ENCODE results near the gene RTP5.

Gene RTP5

GRCh38 chr2:241842620-241843211 is 26.8 kb upstream of the RTP5 start:
- no peak overlapping the region for H3K4me2 ChIP-seq (ENCODE audit: low read depth, low read length, poor library complexity, severe bottlenecking)
- TF ChIP-seq CTCF (conservative IDR thresholded peaks at IDR 0.05; ENCODE audit: low read length) (no peak), EZH2phosphoT487 (IDR thresholded peaks at IDR 0.05; ENCODE audit: borderline replicate concordance) (no peak)
- no peaks in the 10 kb centered on the region for H3K27me3 ChIP-seq (ENCODE audit: insufficient read depth, low read length, poor library complexity, severe bottlenecking)
- no peaks in the 10 kb centered on the region for H3K9me2 ChIP-seq (replicated peaks; ENCODE audit: low read depth, low read length)
- no peaks in the 10 kb centered on the region for H3K36me3 ChIP-seq (ENCODE audit: insufficient read depth, low read length)
- no peaks in the 10 kb centered on the region for H3K79me2 ChIP-seq (ENCODE audit: insufficient read depth, low read length)
- H3K9ac ChIP-seq (ENCODE audit: low read depth, low read length, poor library complexity, severe bottlenecking): no peak overlapping the region
- no peaks in the 10 kb centered on the region for H4K20me1 ChIP-seq (ENCODE audit: insufficient read depth, low read length, poor library complexity, severe bottlenecking)
- no peaks in the 10 kb centered on the region for H3F3A ChIP-seq (ENCODE audit: low read depth)
- no peak overlapping the region for H3K4me3 ChIP-seq (ENCODE audit: low read length, poor library complexity, severe bottlenecking)
- H3K9me3 ChIP-seq (ENCODE audit: insufficient read depth, low read depth, low read length): no peaks in the 10 kb centered on the region
- no peak overlapping the region for H2AFZ ChIP-seq (ENCODE audit: low read length)
- no peaks in the 10 kb centered on the region for H3K4me1 ChIP-seq (ENCODE audit: insufficient read depth, low read length, poor library complexity, severe bottlenecking)

GRCh38 chr2:241843321-241844065 is 26.0 kb upstream of the RTP5 start:
- H4K20me1 ChIP-seq (ENCODE audit: insufficient read depth, low read length, poor library complexity, severe bottlenecking): no peaks in the 10 kb centered on the region
- no peak for TF ChIP-seq CTCF (conservative IDR thresholded peaks at IDR 0.05; ENCODE audit: low read length)
- no peak overlapping the region for H3K4me2 ChIP-seq (ENCODE audit: low read depth, low read length, poor library complexity, severe bottlenecking)
- H3K79me2 ChIP-seq (ENCODE audit: insufficient read depth, low read length): no peaks in the 10 kb centered on the region
- no peak overlapping the region for H3K9ac ChIP-seq (ENCODE audit: low read depth, low read length, poor library complexity, severe bottlenecking)
- H3K9me3 ChIP-seq (ENCODE audit: insufficient read depth, low read depth, low read length): no peaks in the 10 kb centered on the region
- H3K9me2 ChIP-seq (replicated peaks; ENCODE audit: low read depth, low read length): no peaks in the 10 kb centered on the region
- no peaks in the 10 kb centered on the region for H3K4me1 ChIP-seq (ENCODE audit: insufficient read depth, low read length, poor library complexity, severe bottlenecking)
- no peaks in the 10 kb centered on the region for H3F3A ChIP-seq (ENCODE audit: low read depth)
- no peaks in the 10 kb centered on the region for H3K36me3 ChIP-seq (ENCODE audit: insufficient read depth, low read length)
- no peak overlapping the region for H3K4me3 ChIP-seq (ENCODE audit: low read length, poor library complexity, severe bottlenecking)
- no peaks in the 10 kb centered on the region for H3K27me3 ChIP-seq (ENCODE audit: insufficient read depth, low read length, poor library complexity, severe bottlenecking)
- no peak overlapping the region for H2AFZ ChIP-seq (ENCODE audit: low read length)

- H3K9me2 ChIP-seq (replicated peaks; ENCODE audit: low read depth, low read length): no peaks in the 10 kb centered on the region
- no peaks in the 10 kb centered on the region for H3K79me2 ChIP-seq (ENCODE audit: insufficient read depth, low read length)
- no peak overlapping the region for H3K9ac ChIP-seq (ENCODE audit: low read depth, low read length, poor library complexity, severe bottlenecking)
- no peaks in the 10 kb centered on the region for H3K4me1 ChIP-seq (ENCODE audit: insufficient read depth, low read length, poor library complexity, severe bottlenecking)
- H3K27me3 ChIP-seq (ENCODE audit: insufficient read depth, low read length, poor library complexity, severe bottlenecking): no peaks in the 10 kb centered on the region
- no peak overlapping the region for H2AFZ ChIP-seq (ENCODE audit: low read length)
- no peaks in the 10 kb centered on the region for H3K9me3 ChIP-seq (ENCODE audit: insufficient read depth, low read depth, low read length)
- H3K4me3 ChIP-seq (ENCODE audit: low read length, poor library complexity, severe bottlenecking): no peak overlapping the region
- no peaks in the 10 kb centered on the region for H4K20me1 ChIP-seq (ENCODE audit: insufficient read depth, low read length, poor library complexity, severe bottlenecking)
- no peaks in the 10 kb centered on the region for H3K36me3 ChIP-seq (ENCODE audit: insufficient read depth, low read length)
- no peaks in the 10 kb centered on the region for H3F3A ChIP-seq (ENCODE audit: low read depth)
- H3K4me2 ChIP-seq (ENCODE audit: low read depth, low read length, poor library complexity, severe bottlenecking): no peak overlapping the region
- TF ChIP-seq EZH2phosphoT487 (IDR thresholded peaks at IDR 0.05; ENCODE audit: borderline replicate concordance) (no peak), CTCF (conservative IDR thresholded peaks at IDR 0.05; ENCODE audit: low read length) (no peak)
Observed at GRCh38 chr2:241844066-241844728, 25.3 kb upstream of the RTP5 start.

Measured in Loucy (cell line).